Mesendoderm (in vitro differentiated cells): ENCODE results near the gene SMIM44.

Experiments used
- DNase-seq: peaks from one replicate; pipeline ENCODE4 v3.0.0; 2013
- H2AK5ac ChIP-seq: 2 replicates; pipeline ENCODE4 v1.6.1; 2013; ENCODE audit warnings: low read length, inconsistent platforms
- H2BK120ac ChIP-seq: 2 replicates; pipeline ENCODE4 v1.6.1; 2013; ENCODE audit warnings: low read depth, mild to moderate bottlenecking, low read length, moderate library complexity, mixed read lengths
- H2BK15ac ChIP-seq: replicated peaks from 2 replicates; pipeline ENCODE4 v1.6.1; 2013; ENCODE audit warnings: low read depth, mild to moderate bottlenecking, moderate library complexity
- H2BK5ac ChIP-seq: 2 replicates; pipeline ENCODE4 v1.6.1; 2013; ENCODE audit warnings: low read length, inconsistent platforms
- H3K18ac ChIP-seq: 2 replicates; pipeline ENCODE4 v1.6.1; 2013; ENCODE audit warnings: mild to moderate bottlenecking, low read length, mixed read lengths
- H3K23ac ChIP-seq: one replicate; pipeline ENCODE4 v1.6.1; 2013; ENCODE audit warnings: low read length
- H3K27ac ChIP-seq: 2 replicates; pipeline ENCODE4 v1.5.1; 2013; ENCODE audit warnings: low read depth, mild to moderate bottlenecking, inconsistent platforms, low read length, moderate library complexity
- H3K27me3 ChIP-seq: 2 replicates; pipeline ENCODE4 v1.6.1; 2013; ENCODE audit warnings: low read length, control low read depth, mild to moderate bottlenecking, inconsistent platforms; ENCODE audit not compliant: insufficient read depth, poor library complexity
- H3K36me3 ChIP-seq: 2 replicates; pipeline ENCODE4 v1.6.1; 2013; ENCODE audit warnings: low read length, inconsistent platforms; ENCODE audit not compliant: control insufficient read depth, insufficient read depth
- H3K4ac ChIP-seq: one replicate; pipeline ENCODE4 v1.6.1; 2013; ENCODE audit warnings: low read depth, mild to moderate bottlenecking, low read length, moderate library complexity
- H3K4me1 ChIP-seq: 2 replicates; pipeline ENCODE4 v1.6.1; 2013; ENCODE audit warnings: low read depth, low read length, inconsistent platforms; ENCODE audit not compliant: control insufficient read depth
- H3K4me2 ChIP-seq: 2 replicates; pipeline ENCODE4 v1.6.1; 2013; ENCODE audit warnings: low read length
- H3K4me3 ChIP-seq: 2 replicates; pipeline ENCODE4 v1.5.1; 2013; ENCODE audit warnings: mild to moderate bottlenecking, low read length
- H3K56ac ChIP-seq: one replicate; pipeline ENCODE4 v1.6.1; 2013; ENCODE audit warnings: low read length
- H3K79me1 ChIP-seq: 2 replicates; pipeline ENCODE4 v1.6.1; 2013; ENCODE audit warnings: low read length, inconsistent platforms
- H3K79me2 ChIP-seq: 2 replicates; pipeline ENCODE4 v1.6.1; 2013; ENCODE audit warnings: mild to moderate bottlenecking, low read length; ENCODE audit not compliant: control insufficient read depth, insufficient read depth
- H3K9ac ChIP-seq: 2 replicates; pipeline ENCODE4 v1.6.1; 2013; ENCODE audit warnings: low read length, inconsistent platforms
- H4K5ac ChIP-seq: one replicate; pipeline ENCODE4 v1.6.1; 2013; ENCODE audit warnings: low read length
- H4K8ac ChIP-seq: one replicate; pipeline ENCODE4 v1.6.1; 2013; ENCODE audit warnings: low read depth, mild to moderate bottlenecking, control low read depth, low read length, moderate library complexity
- WGBS: extraction: QIAGEN DNeasy Blood & Tissue Kit; methylation state at CpG from one replicate; pipeline ENCODE4 v1.1.7; 2013; ENCODE audit warnings: low lambda C conversion rate, missing lambda C conversion rate; ENCODE audit not compliant: insufficient coverage; ENCODE audit errors: extremely low coverage; 5-methylcytosine and 5-hydroxymethylcytosine counted together

SMIM44 gene

GRCh38 chr19:3514930-3515329, 31.7 kb upstream of the SMIM44 start:
- Histone ChIP-seq H3K27ac (no peak overlapping the region), H3K79me1 (peaks cover 37% of the 10 kb centered on the region), H3K36me3 (no peaks in the 10 kb centered on the region), H3K27me3 (no peaks in the 10 kb centered on the region), H2BK120ac (no peak overlapping the region), H3K79me2 (peaks cover 45% of the 10 kb centered on the region), H2BK5ac (no peak overlapping the region), H4K5ac (no peak overlapping the region), H3K56ac (no peak overlapping the region), H3K23ac (no peak overlapping the region), H3K4ac (no peak overlapping the region), H2AK5ac (no peak overlapping the region), H3K18ac (no peak overlapping the region), H3K4me1 (no peaks in the 10 kb centered on the region), H2BK15ac (no peak overlapping the region), H3K4me2 (no peak overlapping the region), H3K4me3 (no peak overlapping the region), H3K9ac (no peak overlapping the region), H4K8ac (no peak overlapping the region)
- no peak for DNase-seq
- no CpG with 5 or more reads among the region's 12 CpGs for WGBS

DNA sequence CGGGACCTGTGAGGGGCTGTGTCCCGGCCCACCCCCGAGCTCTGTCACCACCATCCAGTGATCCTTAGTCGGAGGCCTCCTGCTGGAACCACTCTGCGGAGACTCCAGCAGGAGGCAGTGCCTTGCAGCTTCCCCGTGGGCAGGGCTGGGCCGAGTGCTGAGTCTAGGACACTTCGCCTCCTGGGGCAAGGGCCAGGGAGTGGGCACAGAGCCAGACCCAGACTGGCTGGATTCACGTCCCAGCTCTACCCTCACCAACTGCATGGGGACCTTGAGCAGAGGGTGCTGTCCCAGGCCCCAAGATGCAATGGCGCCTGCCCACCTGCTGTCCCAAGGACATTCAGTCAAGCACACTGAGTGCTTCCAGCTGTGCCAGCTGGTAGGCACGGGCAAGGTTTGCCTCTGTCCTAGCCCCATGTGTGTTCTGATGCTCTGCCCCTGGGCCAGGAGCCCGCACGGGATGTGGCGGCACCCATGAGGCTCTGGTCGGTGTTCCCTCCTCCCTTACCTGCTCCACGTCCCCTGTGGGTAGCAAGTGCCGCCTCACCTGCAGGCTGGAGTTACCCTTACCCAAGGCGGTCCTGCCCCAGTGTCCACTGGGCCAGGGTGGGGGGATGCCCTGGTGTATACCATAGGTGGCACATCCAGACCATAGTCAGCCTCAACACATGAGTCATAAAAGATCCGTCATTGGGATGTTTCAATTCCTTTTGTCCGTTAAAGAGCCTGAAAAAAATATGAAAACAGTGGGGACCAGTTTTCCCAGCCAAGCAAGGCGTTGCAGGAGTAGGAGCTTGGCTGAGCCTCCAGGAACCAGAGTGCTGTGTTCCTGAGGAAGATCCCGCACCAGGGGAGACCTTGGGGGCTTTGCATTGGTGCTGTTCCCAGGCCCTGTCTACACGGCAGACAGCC, 30.2 kb upstream of the SMIM44 start:
- WGBS, result no CpG with 5 or more reads among the region's 23 CpGs
- Histone ChIP-seq H3K36me3 (no peaks in the 10 kb centered on the region), H3K79me1 (peaks cover 37% of the 10 kb centered on the region), H3K79me2 (peaks cover 51% of the 10 kb centered on the region), H4K8ac (no peak overlapping the region), H3K18ac (no peak overlapping the region), H2BK5ac (no peak overlapping the region), H3K4me3 (no peak overlapping the region), H3K23ac (no peak overlapping the region), H3K4me2 (no peak overlapping the region), H3K27me3 (no peaks in the 10 kb centered on the region), H4K5ac (no peak overlapping the region), H2AK5ac (no peak overlapping the region), H3K9ac (no peak overlapping the region), H3K4me1 (no peaks in the 10 kb centered on the region), H3K27ac (no peak overlapping the region), H2BK15ac (no peak overlapping the region), H2BK120ac (no peak overlapping the region), H3K56ac (no peak overlapping the region), H3K4ac (no peak overlapping the region)
- DNase-seq, result no peak

GRCh38 chr19:3512562-3513228, 29.5 kb upstream of the SMIM44 start:
- WGBS, result no CpG with 5 or more reads among the region's 17 CpGs
- Histone ChIP-seq H3K18ac (no peak overlapping the region), H3K36me3 (no peaks in the 10 kb centered on the region)

GRCh38 chr19:3511506-3512251, 28.4 kb upstream of the SMIM44 start:
- Histone ChIP-seq H2BK120ac (no peak overlapping the region), H3K4me2 (no peak overlapping the region), H4K5ac (no peak overlapping the region)

More at GRCh38 chr19:3512562-3513228, 29.5 kb upstream of the SMIM44 start:
- no peak for DNase-seq
- Histone ChIP-seq H2BK120ac (no peak overlapping the region), H3K4me3 (no peak overlapping the region), H3K4me2 (no peak overlapping the region), H3K4ac (no peak overlapping the region), H3K27me3 (no peaks in the 10 kb centered on the region), H4K5ac (no peak overlapping the region), H3K27ac (no peak overlapping the region), H4K8ac (no peak overlapping the region), H3K79me1 (peaks cover 37% of the 10 kb centered on the region), H3K4me1 (no peaks in the 10 kb centered on the region), H3K79me2 (peaks cover 52% of the 10 kb centered on the region), H3K23ac (no peak overlapping the region), H2BK5ac (no peak overlapping the region), H3K56ac (no peak overlapping the region), H2AK5ac (no peak overlapping the region), H2BK15ac (no peak overlapping the region), H3K9ac (no peak overlapping the region)

GRCh38 chr19:3510727-3511126, 27.5 kb upstream of the SMIM44 start:
- no CpG with 5 or more reads among the region's 22 CpGs for WGBS
- peaks cover 32% of the 10 kb centered on the region for H3K79me1 ChIP-seq

More at GRCh38 chr19:3511506-3512251, 28.4 kb upstream of the SMIM44 start:
- no peak overlapping the region for H3K9ac ChIP-seq
- no peak overlapping the region for H3K4me3 ChIP-seq
- no peak for DNase-seq
- H3K56ac ChIP-seq, result no peak overlapping the region
- H2BK5ac ChIP-seq, result no peak overlapping the region
- H3K23ac ChIP-seq, result no peak overlapping the region
- H3K4ac ChIP-seq, result no peak overlapping the region
- no peak overlapping the region for H2AK5ac ChIP-seq
- no peak overlapping the region for H4K8ac ChIP-seq
- H3K79me1 ChIP-seq, result peaks cover 37% of the 10 kb centered on the region
- no peak overlapping the region for H3K18ac ChIP-seq
- H3K79me2 ChIP-seq, result peaks cover 58% of the 10 kb centered on the region
- no peaks in the 10 kb centered on the region for H3K27me3 ChIP-seq
- H3K4me1 ChIP-seq, result no peaks in the 10 kb centered on the region
- H3K27ac ChIP-seq, result no peak overlapping the region
- no CpG with 5 or more reads among the region's 26 CpGs for WGBS
- no peak overlapping the region for H2BK15ac ChIP-seq
- no peaks in the 10 kb centered on the region for H3K36me3 ChIP-seq

More at GRCh38 chr19:3510727-3511126, 27.5 kb upstream of the SMIM44 start:
- Histone ChIP-seq H3K9ac (no peak overlapping the region), H3K4me3 (no peak overlapping the region), H2BK15ac (no peak overlapping the region), H3K79me2 (peaks cover 50% of the 10 kb centered on the region), H3K18ac (no peak overlapping the region), H2AK5ac (no peak overlapping the region), H4K5ac (no peak overlapping the region), H3K4me1 (no peaks in the 10 kb centered on the region), H3K23ac (no peak overlapping the region), H3K27ac (no peak overlapping the region), H4K8ac (no peak overlapping the region), H3K27me3 (no peaks in the 10 kb centered on the region), H3K4me2 (no peak overlapping the region), H2BK5ac (no peak overlapping the region), H2BK120ac (no peak overlapping the region), H3K4ac (no peak overlapping the region), H3K56ac (no peak overlapping the region), H3K36me3 (no peaks in the 10 kb centered on the region)
- DNase-seq, result no peak
